IPS-20b (cell line): ENCODE measurements around the gene AAGAB.

Experiments used
- H3K27ac ChIP-seq: one replicate; pipeline ENCODE4 v1.5.1; 2013; ENCODE audit warnings: low read length
- H3K27me3 ChIP-seq: 2 replicates; pipeline ENCODE4 v1.6.1; 2013; ENCODE audit warnings: mild to moderate bottlenecking, low read length, inconsistent platforms; ENCODE audit not compliant: insufficient read depth
- H3K36me3 ChIP-seq: 2 replicates; pipeline ENCODE4 v1.6.1; 2013; ENCODE audit warnings: low read depth, mild to moderate bottlenecking, inconsistent platforms, low read length, moderate library complexity; ENCODE audit not compliant: insufficient read depth
- H3K4me1 ChIP-seq: 2 replicates; pipeline ENCODE4 v1.6.1; 2013; ENCODE audit warnings: mild to moderate bottlenecking, control low read depth, inconsistent platforms, low read length, moderate library complexity; ENCODE audit not compliant: insufficient read depth
- H3K4me3 ChIP-seq: 2 replicates; pipeline ENCODE4 v1.5.1; 2013; ENCODE audit warnings: mild to moderate bottlenecking, low read length, inconsistent platforms
- H3K9ac ChIP-seq: 2 replicates; pipeline ENCODE4 v1.6.1; 2013; ENCODE audit warnings: low read depth, mild to moderate bottlenecking, inconsistent platforms, low read length, moderate library complexity
- H3K9me3 ChIP-seq: 2 replicates; pipeline ENCODE4 v1.6.1; 2013; ENCODE audit warnings: mild to moderate bottlenecking, low read depth, low read length, inconsistent platforms; ENCODE audit not compliant: insufficient read depth

AAGAB gene

GRCh38 chr15:67227846-67228245 lies 26.6 kb downstream of the AAGAB start:
- Histone ChIP-seq H3K27ac (no peak overlapping the region), H3K9me3 (no peaks in the 10 kb centered on the region), H3K9ac (no peak overlapping the region), H3K36me3 (peaks cover 34% of the 10 kb centered on the region), H3K4me1 (no peaks in the 10 kb centered on the region), H3K4me3 (no peak overlapping the region), H3K27me3 (no peaks in the 10 kb centered on the region)

GRCh38 chr15:67227431-67227830 lies 27.0 kb downstream of the AAGAB start:
- Histone ChIP-seq H3K4me1 (no peaks in the 10 kb centered on the region), H3K36me3 (peaks cover 30% of the 10 kb centered on the region), H3K4me3 (no peak overlapping the region), H3K9me3 (no peaks in the 10 kb centered on the region), H3K27me3 (no peaks in the 10 kb centered on the region), H3K27ac (no peak overlapping the region), H3K9ac (no peak overlapping the region)

- H3K36me3 ChIP-seq, result peaks cover 12% of the 10 kb centered on the region
- H3K4me1 ChIP-seq, result no peaks in the 10 kb centered on the region
- no peak overlapping the region for H3K9ac ChIP-seq
- H3K9me3 ChIP-seq, result no peaks in the 10 kb centered on the region
- H3K27ac ChIP-seq, result no peak overlapping the region
- H3K4me3 ChIP-seq, result no peak overlapping the region
- no peaks in the 10 kb centered on the region for H3K27me3 ChIP-seq
These were observed 29.1 kb downstream of the AAGAB start for GRCh38 chr15:67225336-67225735.

GRCh38 chr15:67224889-67225288 lies 29.6 kb downstream of the AAGAB start:
- Histone ChIP-seq H3K36me3 (peaks cover 9% of the 10 kb centered on the region), H3K9me3 (no peaks in the 10 kb centered on the region), H3K27ac (no peak overlapping the region), H3K4me1 (no peaks in the 10 kb centered on the region), H3K9ac (no peak overlapping the region), H3K27me3 (no peaks in the 10 kb centered on the region), H3K4me3 (no peak overlapping the region)

- Histone ChIP-seq H3K4me3 (no peak overlapping the region), H3K27ac (no peak overlapping the region), H3K27me3 (no peaks in the 10 kb centered on the region)
These were observed 35.2 kb downstream of the AAGAB start for GRCh38 chr15:67219288-67219687.

DNA sequence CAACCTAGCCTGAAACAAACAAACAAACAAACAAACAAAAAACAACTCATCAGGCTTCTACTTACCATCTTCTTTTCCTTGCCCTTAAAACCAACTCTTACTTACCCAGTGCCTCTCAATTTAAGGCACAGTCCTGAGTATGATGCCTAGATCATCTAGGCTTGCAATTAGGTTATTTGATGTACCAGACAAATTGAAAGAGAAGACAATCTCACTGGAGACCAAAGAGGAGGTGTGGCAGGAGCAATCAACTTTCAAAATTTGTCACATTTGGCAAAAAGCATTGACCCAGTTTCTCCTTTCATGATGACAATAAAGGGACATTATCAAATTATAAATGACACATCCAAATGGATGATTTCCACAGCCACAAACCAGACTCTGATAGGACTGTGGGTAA lies 36.0 kb downstream of the AAGAB start:
- no peaks in the 10 kb centered on the region for H3K9me3 ChIP-seq
- H3K36me3 ChIP-seq, result peaks cover 4% of the 10 kb centered on the region; the same call in 1 of the 2 replicates
- H3K9ac ChIP-seq, result no peak overlapping the region
- H3K4me1 ChIP-seq, result no peaks in the 10 kb centered on the region
- no peaks in the 10 kb centered on the region for H3K27me3 ChIP-seq
- no peak overlapping the region for H3K4me3 ChIP-seq
- no peak overlapping the region for H3K27ac ChIP-seq

More at GRCh38 chr15:67219288-67219687, 35.2 kb downstream of the AAGAB start:
- Histone ChIP-seq H3K4me1 (no peaks in the 10 kb centered on the region), H3K9ac (no peak overlapping the region), H3K9me3 (no peaks in the 10 kb centered on the region), H3K36me3 (peaks cover 4% of the 10 kb centered on the region; the same call in 1 of the 2 replicates)

GRCh38 chr15:67216859-67217258 lies 37.6 kb downstream of the AAGAB start:
- no peak overlapping the region for H3K4me3 ChIP-seq
- H3K27ac ChIP-seq, result no peak overlapping the region
- no peaks in the 10 kb centered on the region for H3K4me1 ChIP-seq
- H3K27me3 ChIP-seq, result no peaks in the 10 kb centered on the region
- H3K9ac ChIP-seq, result no peak overlapping the region
- H3K36me3 ChIP-seq, result peaks cover 4% of the 10 kb centered on the region; the same call in 1 of the 2 replicates
- no peaks in the 10 kb centered on the region for H3K9me3 ChIP-seq

- H3K27ac ChIP-seq, result no peak overlapping the region
- no peak overlapping the region for H3K9ac ChIP-seq
- H3K4me3 ChIP-seq, result no peak overlapping the region
- no peaks in the 10 kb centered on the region for H3K27me3 ChIP-seq
- H3K4me1 ChIP-seq, result no peaks in the 10 kb centered on the region
- H3K9me3 ChIP-seq, result no peaks in the 10 kb centered on the region
- H3K36me3 ChIP-seq, result peaks cover 4% of the 10 kb centered on the region; the same call in 1 of the 2 replicates
These were observed 39.4 kb downstream of the AAGAB start for GRCh38 chr15:67215102-67215501.

GRCh38 chr15:67212684-67213367 lies 41.6 kb downstream of the AAGAB start:
- Histone ChIP-seq H3K9ac (no peak overlapping the region), H3K36me3 (peaks cover 16% of the 10 kb centered on the region; the same call in 1 of the 2 replicates), H3K4me1 (no peaks in the 10 kb centered on the region), H3K9me3 (no peaks in the 10 kb centered on the region), H3K4me3 (no peak overlapping the region), H3K27ac (no peak overlapping the region), H3K27me3 (no peaks in the 10 kb centered on the region)

GRCh38 chr15:67210555-67211168 lies 43.8 kb downstream of the AAGAB start:
- Histone ChIP-seq H3K4me3 (no peak overlapping the region), H3K36me3 (peaks cover 22% of the 10 kb centered on the region), H3K9ac (no peak overlapping the region), H3K9me3 (no peaks in the 10 kb centered on the region), H3K27me3 (no peaks in the 10 kb centered on the region), H3K27ac (no peak overlapping the region), H3K4me1 (no peaks in the 10 kb centered on the region)

DNA sequence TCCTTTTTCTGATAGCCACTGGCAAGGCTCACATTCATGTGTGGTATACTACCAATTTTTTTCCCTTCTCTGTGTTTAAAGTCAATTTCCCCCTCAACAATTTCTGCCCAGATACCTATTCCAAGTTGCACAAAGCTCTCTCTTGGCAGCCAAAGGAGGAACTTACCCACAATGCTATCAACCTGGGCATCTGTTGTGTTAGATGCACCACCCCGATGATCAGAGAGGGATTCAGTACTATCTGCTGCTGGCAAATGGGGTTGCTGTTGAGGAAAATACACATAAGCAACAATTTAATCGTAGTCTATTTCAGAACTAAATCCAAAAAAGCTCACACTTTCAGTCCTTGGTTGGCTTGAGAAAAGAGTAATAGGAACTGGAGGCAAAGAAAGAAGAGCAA lies 46.1 kb downstream of the AAGAB start:
- Histone ChIP-seq H3K27ac (no peak overlapping the region), H3K4me1 (no peaks in the 10 kb centered on the region), H3K9ac (no peak overlapping the region), H3K36me3 (peaks cover 30% of the 10 kb centered on the region), H3K27me3 (no peaks in the 10 kb centered on the region), H3K4me3 (no peak overlapping the region), H3K9me3 (no peaks in the 10 kb centered on the region)

GRCh38 chr15:67207555-67208207 lies 46.8 kb downstream of the AAGAB start:
- peaks cover 36% of the 10 kb centered on the region for H3K36me3 ChIP-seq
- H3K27ac ChIP-seq, result no peak overlapping the region
- H3K4me1 ChIP-seq, result no peaks in the 10 kb centered on the region
- H3K9ac ChIP-seq, result no peak overlapping the region
- no peaks in the 10 kb centered on the region for H3K9me3 ChIP-seq
- no peaks in the 10 kb centered on the region for H3K27me3 ChIP-seq
- H3K4me3 ChIP-seq, result no peak overlapping the region
